Right lobe of liver (tissue), 6 donors: Measurements from ENCODE around the gene OR10A2. TPM values are rescaled to one million over a fixed set of nuclear protein-coding genes. Genes with fewer than 3 reads are reported as not detected.
"Not testable (repeated sequence)": the region's sequence is repeated elsewhere in the genome, so short reads cannot be mapped to it uniquely, and the experiment has no call there.

ENCODE experiments used
- ATAC-seq, 4 donors: fragments of 200-7000 bp; cut with Tn5 transposase; one replicate each; pipeline ENCODE4 v1.9.1; 2020; ENCODE audit warnings: mild to moderate bottlenecking in 4 of 4, moderate library complexity in 4 of 4
- DNase-seq, 3 donors: peaks; one replicate each; pipeline ENCODE4 v3.0.0-alpha.2; 2020
- H3K27ac ChIP-seq, 3 donors: fragments of 200-600 bp; one replicate each; pipeline ENCODE4 v1.8.0; 2022
- H3K27me3 ChIP-seq, 2 donors: fragments of 200-600 bp; one replicate each; pipeline ENCODE4 v1.8.0; 2022
- H3K36me3 ChIP-seq, 4 donors: fragments of 200-600 bp; sonication (generic) in 1 of 4; one replicate each; pipeline versions ENCODE4 v1.5.1 to v1.8.0; 2017 to 2022; ENCODE audit warnings: control low read depth in 1 of 4
- H3K4me1 ChIP-seq, 4 donors: fragments of 200-600 bp; sonication (generic) in 1 of 4; one replicate each; pipeline versions ENCODE4 v1.5.1 to v1.8.0; 2017 to 2022; ENCODE audit warnings: control low read depth in 1 of 4
- H3K4me3 ChIP-seq, 3 donors: fragments of 200-600 bp; one replicate each; pipeline ENCODE4 v1.8.0; 2022
- H3K9me3 ChIP-seq, 4 donors: fragments of 200-600 bp; sonication (generic) in 1 of 4; one replicate each; pipeline versions ENCODE4 v1.5.1 to v1.8.0; 2017 to 2022; ENCODE audit warnings: control low read depth in 1 of 4
- POLR2A ChIP-seq: fragments of 450-650 bp; IDR thresholded peaks from one replicate; pipeline ENCODE4 v1.6.1; 2017; ENCODE audit warnings: antibody characterized with exemption, mild to moderate bottlenecking
- WGBS: methylation state at CpG from one replicate; pipeline ENCODE4 v1.1.6; 2018; ENCODE audit warnings: low coverage, low lambda C conversion rate; ENCODE audit not compliant: insufficient coverage; ENCODE audit errors: missing lambda C conversion rate; 5-methylcytosine and 5-hydroxymethylcytosine counted together
- intact Hi-C, 2 donors: fragments of 100-400 bp; cut with DNase I; formaldehyde crosslinking; loops; one replicate each; pipeline versions ENCODE4 v1.11.2 to v1.14.1; 2022
- total RNA-seq, 6 experiments: library from RNA; depleted of rRNA in 2 of 6; stranded (reverse); fragments of >200 nt in 2 of 6; fragmentation: NEBNext Ultra II Directional in 3 of 6; extraction: Animal tissue kit (Norgen Biotek cat#: 25700) in 3 of 6; gene quantifications; one replicate each; pipeline versions ENCODE4 v1.1.0 to v1.2.4, GENCODE V29; 2016 to 2023
- TF ChIP-seq, protein P1 (sequence below), 4 donors: fragments of 200-600 bp in 3 of 4; fragments of 450-650 bp in 1 of 4; IDR thresholded peaks; one replicate each; pipeline versions ENCODE4 v1.5.1 to v1.8.0; 2016 to 2022; ENCODE audit warnings: antibody characterized with exemption in 4 of 4, mild to moderate bottlenecking in 2 of 4
- donor health status: DM: no; HTN: yes; CAD: no.
- donor health status: DM: no; HTN: no; CAD: no.
- donor health status: DM: no; HTN: no; CAD: no.
- donor health status: DM: no; HTN: yes; CAD: no.
- donor health status: DM: no; HTN: yes; CAD: no.

OR10A2 gene
- total RNA-seq, 6 experiments from 2014 or later = not detected

GRCh38 chr11:6871278-6871677 lies 8.4 kb downstream of the OR10A2 start:
- ATAC-seq (no peak), DNase-seq (no peak)
- H3K4me1 ChIP-seq = no peaks in the 10 kb centered on the region
- H3K4me3 ChIP-seq = no peak overlapping the region
- no peaks in the 10 kb centered on the region for H3K27me3 ChIP-seq
- H3K27ac ChIP-seq = no peak overlapping the region
- 28% methylated on average over 1 of the region's 1 CpG for WGBS
- intact Hi-C loops = no loop called here
- no peaks in the 10 kb centered on the region for H3K9me3 ChIP-seq
- TF ChIP-seq, protein P1, sequence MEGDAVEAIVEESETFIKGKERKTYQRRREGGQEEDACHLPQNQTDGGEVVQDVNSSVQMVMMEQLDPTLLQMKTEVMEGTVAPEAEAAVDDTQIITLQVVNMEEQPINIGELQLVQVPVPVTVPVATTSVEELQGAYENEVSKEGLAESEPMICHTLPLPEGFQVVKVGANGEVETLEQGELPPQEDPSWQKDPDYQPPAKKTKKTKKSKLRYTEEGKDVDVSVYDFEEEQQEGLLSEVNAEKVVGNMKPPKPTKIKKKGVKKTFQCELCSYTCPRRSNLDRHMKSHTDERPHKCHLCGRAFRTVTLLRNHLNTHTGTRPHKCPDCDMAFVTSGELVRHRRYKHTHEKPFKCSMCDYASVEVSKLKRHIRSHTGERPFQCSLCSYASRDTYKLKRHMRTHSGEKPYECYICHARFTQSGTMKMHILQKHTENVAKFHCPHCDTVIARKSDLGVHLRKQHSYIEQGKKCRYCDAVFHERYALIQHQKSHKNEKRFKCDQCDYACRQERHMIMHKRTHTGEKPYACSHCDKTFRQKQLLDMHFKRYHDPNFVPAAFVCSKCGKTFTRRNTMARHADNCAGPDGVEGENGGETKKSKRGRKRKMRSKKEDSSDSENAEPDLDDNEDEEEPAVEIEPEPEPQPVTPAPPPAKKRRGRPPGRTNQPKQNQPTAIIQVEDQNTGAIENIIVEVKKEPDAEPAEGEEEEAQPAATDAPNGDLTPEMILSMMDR (IDR thresholded peaks at IDR 0.05) = no peak
- TF ChIP-seq POLR2A = no peak
- H3K36me3 ChIP-seq = no peaks in the 10 kb centered on the region

GRCh38 chr11:6875761-6876160 lies 12.9 kb downstream of the OR10A2 start:
- no peak overlapping the region for H3K27ac ChIP-seq
- DNase-seq = no peak
- no peaks in the 10 kb centered on the region for H3K9me3 ChIP-seq
- no peak for ATAC-seq
- intact Hi-C loops = no loop called here
- no peaks in the 10 kb centered on the region for H3K4me1 ChIP-seq
- H3K4me3 ChIP-seq = no peak overlapping the region
- no peaks in the 10 kb centered on the region for H3K36me3 ChIP-seq
- H3K27me3 ChIP-seq = no peaks in the 10 kb centered on the region
- WGBS = 64% methylated on average over 2 of the region's 2 CpGs
- TF ChIP-seq, protein P1 (IDR thresholded peaks at IDR 0.05) = no peak
- TF ChIP-seq POLR2A = no peak

DNA sequence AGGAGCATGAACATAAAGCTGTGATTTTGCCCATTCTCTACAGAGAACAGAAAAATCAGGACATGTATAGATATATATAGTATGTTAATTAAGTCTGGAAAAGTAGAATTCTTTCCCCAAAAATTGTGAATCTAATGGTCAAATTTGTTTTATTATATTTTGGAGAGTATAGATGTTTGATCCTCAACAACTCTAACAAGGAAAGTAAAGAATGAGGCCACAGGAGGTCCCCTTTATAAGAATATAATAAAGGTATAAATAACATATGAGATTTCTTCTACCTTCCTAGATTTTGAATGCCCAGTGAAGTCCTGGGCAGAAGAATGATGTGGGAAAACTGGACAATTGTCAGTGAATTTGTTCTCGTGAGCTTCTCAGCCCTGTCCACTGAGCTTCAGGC lies 13.5 kb downstream of the OR10A2 start, which contains the start of gene OR10A4:
TSS of gene OR10A4 (plus strand) at position 301 of the 400 bp plus-strand sequence. CDS start at position 324, 23 bp downstream.
- ATAC-seq = no peak
- Histone ChIP-seq H3K36me3 (no peaks in the 10 kb centered on the region), H3K27ac (no peak within 1 kb of the TSS), H3K4me1 (no peaks in the 10 kb centered on the region), H3K9me3 (no peaks in the 10 kb centered on the region), H3K4me3 (no peak within 1 kb of the TSS), H3K27me3 (no peaks in the 10 kb centered on the region)
- intact Hi-C loops = no loop called here
- WGBS = 83% methylated on average over 1 of the region's 1 CpG
- no peak for TF ChIP-seq POLR2A
- TF ChIP-seq, protein P1 (IDR thresholded peaks at IDR 0.05) = no peak
- no peak for DNase-seq

DNA sequence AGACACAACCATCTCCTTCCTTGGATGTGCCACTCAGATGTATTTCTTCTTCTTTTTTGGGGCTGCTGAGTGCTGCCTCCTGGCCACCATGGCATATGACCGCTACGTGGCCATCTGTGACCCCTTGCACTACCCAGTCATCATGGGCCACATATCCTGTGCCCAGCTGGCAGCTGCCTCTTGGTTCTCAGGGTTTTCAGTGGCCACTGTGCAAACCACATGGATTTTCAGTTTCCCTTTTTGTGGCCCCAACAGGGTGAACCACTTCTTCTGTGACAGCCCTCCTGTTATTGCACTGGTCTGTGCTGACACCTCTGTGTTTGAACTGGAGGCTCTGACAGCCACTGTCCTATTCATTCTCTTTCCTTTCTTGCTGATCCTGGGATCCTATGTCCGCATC lies 14.1 kb downstream of the OR10A2 start:
- ATAC-seq = no peak
- H3K36me3 ChIP-seq = no peaks in the 10 kb centered on the region
- no peak for TF ChIP-seq POLR2A
- TF ChIP-seq, protein P1 (IDR thresholded peaks at IDR 0.05) = no peak
- H3K4me3 ChIP-seq = no peak overlapping the region
- intact Hi-C loops = no loop called here
- WGBS = 74% methylated on average over 3 of the region's 3 CpGs
- no peak for DNase-seq
- no peak overlapping the region for H3K27ac ChIP-seq
- H3K4me1 ChIP-seq = no peaks in the 10 kb centered on the region
- no peaks in the 10 kb centered on the region for H3K9me3 ChIP-seq
- H3K27me3 ChIP-seq = no peaks in the 10 kb centered on the region

- Histone ChIP-seq H3K4me3 (no peak overlapping the region), H3K4me1 (no peaks in the 10 kb centered on the region), H3K36me3 (no peaks in the 10 kb centered on the region), H3K27ac (no peak overlapping the region), H3K9me3 (no peaks in the 10 kb centered on the region), H3K27me3 (no peaks in the 10 kb centered on the region)
- DNase-seq (no peak), ATAC-seq (no peak)
- intact Hi-C loops = no loop called here
- TF ChIP-seq, protein P1 (IDR thresholded peaks at IDR 0.05) = no peak
- no peak for TF ChIP-seq POLR2A
These were observed 19.9 kb downstream of the OR10A2 start for GRCh38 chr11:6882751-6883150.

DNA sequence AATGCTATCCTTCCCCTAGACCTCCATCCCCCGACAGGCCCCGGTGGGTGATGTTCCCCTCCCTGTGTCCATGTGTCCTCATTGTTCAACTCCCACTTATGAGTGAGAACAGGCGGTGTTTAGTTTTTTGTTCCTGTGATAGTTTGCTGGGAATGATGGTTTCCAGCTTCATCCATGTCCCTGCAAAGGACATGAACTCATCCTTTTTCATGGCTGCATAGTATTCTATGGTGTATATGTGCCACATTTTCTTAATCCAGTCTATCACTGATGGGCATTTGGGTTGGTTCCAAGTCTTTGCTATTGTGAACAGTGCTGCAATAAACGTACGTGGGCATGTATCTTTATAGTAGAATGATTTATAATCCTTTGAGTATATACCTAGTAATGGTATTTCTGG lies 24.9 kb downstream of the OR10A2 start:
- H3K4me1 ChIP-seq, DNase-seq, H3K27me3 ChIP-seq, H3K4me3 ChIP-seq, H3K9me3 ChIP-seq, ATAC-seq, H3K27ac ChIP-seq, H3K36me3 ChIP-seq, intact Hi-C loops: not testable (repeated sequence)
- WGBS = 81% methylated on average over 3 of the region's 5 CpGs
